NCI-H345 treated with DMSO at 0.1 percent for 48 hours (cell line): ENCODE data around the gene OR11A1.

Experiments used
- DNase-seq: peaks from one replicate; lab custom pipeline; 2025; ENCODE audit not compliant: unreplicated experiment; lab: John Stamatoyannopoulos, UW

OR11A1 gene, protein sequence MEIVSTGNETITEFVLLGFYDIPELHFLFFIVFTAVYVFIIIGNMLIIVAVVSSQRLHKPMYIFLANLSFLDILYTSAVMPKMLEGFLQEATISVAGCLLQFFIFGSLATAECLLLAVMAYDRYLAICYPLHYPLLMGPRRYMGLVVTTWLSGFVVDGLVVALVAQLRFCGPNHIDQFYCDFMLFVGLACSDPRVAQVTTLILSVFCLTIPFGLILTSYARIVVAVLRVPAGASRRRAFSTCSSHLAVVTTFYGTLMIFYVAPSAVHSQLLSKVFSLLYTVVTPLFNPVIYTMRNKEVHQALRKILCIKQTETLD

GRCh38 chr6:29456971-29457370 is at the start of gene OR11A1, which contains the start of gene OR2H1:
TSS of gene OR11A1 (minus strand) at chr6:29457071. CDS start at chr6:29427641, 29,430 bp downstream.
TSS of gene OR2H1 (plus strand) at chr6:29457155. CDS start at chr6:29461770, 4,615 bp downstream.
- DNase-seq: no peak

GRCh38 chr6:29506446-29507067 is 49.7 kb upstream of the OR11A1 start:
- no peak for DNase-seq

GRCh38 chr6:29505808-29506207 is 48.9 kb upstream of the OR11A1 start:
- DNase-seq: no peak

GRCh38 chr6:29504961-29505360 is 48.1 kb upstream of the OR11A1 start:
- DNase-seq: no peak

DNA sequence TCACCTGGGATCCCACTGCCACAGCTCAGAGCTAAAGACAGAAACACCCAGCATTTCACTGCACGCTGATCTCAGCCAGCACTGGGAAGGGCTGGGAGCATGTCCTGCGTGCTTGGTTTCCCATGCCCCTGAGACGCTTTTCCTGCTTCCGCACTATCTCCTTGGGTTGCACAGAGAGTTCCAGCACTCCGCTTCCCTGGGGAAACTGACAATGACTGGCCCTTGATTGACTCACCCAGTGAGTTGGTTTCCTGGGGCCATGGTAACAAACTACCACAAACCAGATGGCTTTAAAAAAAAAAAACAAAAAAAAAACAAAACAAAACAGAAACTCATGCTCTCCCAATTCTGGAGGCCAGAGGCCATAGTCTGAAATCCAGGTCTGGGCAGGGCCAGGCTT is 45.7 kb upstream of the OR11A1 start:
- no peak for DNase-seq

GRCh38 chr6:29502181-29502580 is 45.3 kb upstream of the OR11A1 start:
- DNase-seq: no peak

- DNase-seq: no peak
Observed at GRCh38 chr6:29501106-29501505, 44.2 kb upstream of the OR11A1 start.

GRCh38 chr6:29500594-29500993 is 43.7 kb upstream of the OR11A1 start:
- no peak for DNase-seq

DNA sequence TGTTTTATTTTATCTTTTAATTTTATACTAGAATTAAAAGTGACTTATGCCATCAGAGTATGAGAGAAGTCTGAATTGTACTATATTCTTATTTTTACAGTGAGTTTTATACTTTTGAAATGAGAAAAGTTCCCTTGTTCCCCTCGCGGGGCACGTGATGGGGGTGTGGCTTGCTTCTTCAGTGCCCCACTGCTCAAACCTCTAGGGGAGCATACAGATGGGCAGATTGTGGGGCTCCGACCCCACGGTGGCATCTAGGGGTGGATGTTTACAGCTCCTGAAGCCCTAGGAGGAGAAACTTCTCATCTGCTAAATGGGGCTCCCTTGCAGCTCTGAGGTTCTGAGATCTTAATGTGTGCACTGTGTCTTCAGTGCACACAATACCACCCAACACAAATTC is 42.8 kb upstream of the OR11A1 start:
- no peak for DNase-seq

- DNase-seq: no peak
Observed at GRCh38 chr6:29496961-29497360, 40.1 kb upstream of the OR11A1 start.

GRCh38 chr6:29495571-29495970 is 38.7 kb upstream of the OR11A1 start:
- no peak for DNase-seq

DNA sequence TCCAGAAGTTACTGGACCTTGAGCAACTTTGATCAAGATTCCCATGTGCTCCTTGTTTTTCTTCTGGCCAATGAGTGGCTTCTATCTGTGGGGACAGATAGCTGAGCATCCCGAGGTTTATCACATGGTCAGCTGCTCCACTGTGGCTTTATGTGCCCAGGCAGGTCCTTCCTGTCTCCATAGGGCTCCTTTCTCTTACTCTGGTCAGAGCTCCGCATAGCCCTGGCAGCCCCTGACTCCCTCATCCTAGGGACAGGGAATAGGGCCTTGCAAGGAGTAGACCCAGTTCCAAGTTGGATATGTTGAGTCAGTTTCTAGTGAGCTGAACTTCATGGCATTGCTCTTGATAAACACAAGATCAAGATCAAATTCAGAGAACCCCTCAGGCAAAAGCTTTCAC is 37.3 kb upstream of the OR11A1 start:
- no peak for DNase-seq

- DNase-seq: no peak
Observed at GRCh38 chr6:29493261-29493660, 36.4 kb upstream of the OR11A1 start.

GRCh38 chr6:29491574-29491973 is 34.7 kb upstream of the OR11A1 start:
- DNase-seq: no peak

DNA sequence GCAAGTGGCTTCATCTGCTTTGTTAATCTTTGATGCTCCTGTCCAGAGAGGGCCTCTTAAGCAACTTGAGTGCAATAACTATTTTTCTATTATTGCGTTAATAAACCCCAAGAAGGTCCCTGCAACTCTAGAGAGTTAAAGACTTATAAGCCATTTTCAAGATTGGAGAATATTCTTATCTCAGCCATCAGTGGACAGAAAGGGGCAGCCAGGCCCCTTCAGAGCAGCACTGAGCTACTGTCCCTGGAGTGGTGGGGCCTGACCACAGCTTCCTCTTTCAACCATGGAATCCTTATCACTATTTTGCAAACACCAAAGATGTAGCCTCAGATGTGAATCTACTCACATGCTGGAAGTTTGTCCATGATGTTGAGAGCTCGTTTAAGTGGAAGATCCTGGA is 33.7 kb upstream of the OR11A1 start:
- no peak for DNase-seq

- DNase-seq: no peak
Observed at GRCh38 chr6:29490055-29490454, 33.2 kb upstream of the OR11A1 start.

GRCh38 chr6:29489286-29489685 is 32.4 kb upstream of the OR11A1 start:
- no peak for DNase-seq

DNA sequence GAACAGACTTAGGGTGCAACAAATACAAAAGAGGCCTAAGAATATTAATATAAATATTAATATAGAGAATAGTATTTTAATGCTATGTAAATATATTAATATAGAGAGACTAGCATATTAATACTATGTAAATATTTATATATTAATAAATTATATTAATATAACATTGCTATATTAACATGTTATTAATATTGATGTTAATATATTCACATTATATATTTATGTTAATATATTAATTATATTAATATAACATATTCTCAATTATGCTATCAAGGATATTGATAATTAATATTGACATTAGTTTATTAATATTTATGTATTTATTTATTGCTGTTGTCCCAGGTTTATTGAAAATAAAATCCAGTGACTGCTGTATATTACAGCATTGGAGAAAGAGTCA is 32.0 kb upstream of the OR11A1 start:
- DNase-seq: no peak

GRCh38 chr6:29487660-29488059 is 30.8 kb upstream of the OR11A1 start, which contains the start of gene MAS1L:
TSS of gene MAS1L (minus strand) at chr6:29487956. CDS start at chr6:29487902, 54 bp downstream.
- no peak for DNase-seq

DNA sequence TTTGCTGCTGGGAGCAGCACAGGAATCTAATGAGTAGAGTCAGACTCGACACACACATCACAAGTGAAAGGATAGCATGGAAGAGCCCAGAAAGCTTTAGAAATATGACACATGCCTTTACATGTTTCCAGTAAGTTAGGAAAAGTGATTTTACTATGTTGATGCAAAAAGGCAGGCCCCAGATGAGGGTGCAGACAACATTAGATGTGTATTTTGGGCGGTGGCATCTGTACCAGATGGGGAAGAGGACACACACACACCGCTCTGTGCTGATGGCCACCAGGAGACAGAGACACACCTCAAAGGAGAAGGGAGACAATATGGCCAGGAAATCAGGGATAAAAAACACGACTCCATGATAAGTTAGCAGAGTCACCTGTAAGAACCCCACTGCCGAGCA is 30.3 kb upstream of the OR11A1 start:
- no peak for DNase-seq

DNA sequence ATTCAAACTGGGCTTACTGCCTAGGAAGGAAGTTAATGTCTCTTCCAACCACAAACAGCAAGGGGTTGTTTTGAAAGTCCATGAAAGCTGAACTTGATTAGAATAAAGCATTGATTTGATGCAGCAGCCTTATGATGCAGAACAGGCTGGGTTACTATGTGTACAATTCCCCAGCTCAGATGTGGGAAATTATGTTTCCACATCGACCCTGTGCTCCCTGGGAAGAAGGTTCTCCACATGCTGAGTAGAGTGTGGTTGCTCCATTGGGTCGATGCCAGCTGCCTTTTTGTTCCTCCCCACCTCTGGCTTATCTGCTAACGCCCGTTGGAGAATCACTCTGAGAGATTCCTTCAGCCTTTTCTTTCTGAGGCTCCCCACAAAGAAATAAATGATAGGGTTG is 29.7 kb upstream of the OR11A1 start:
- no peak for DNase-seq

- DNase-seq: no peak
Observed at GRCh38 chr6:29483735-29484134, 26.9 kb upstream of the OR11A1 start.

DNA sequence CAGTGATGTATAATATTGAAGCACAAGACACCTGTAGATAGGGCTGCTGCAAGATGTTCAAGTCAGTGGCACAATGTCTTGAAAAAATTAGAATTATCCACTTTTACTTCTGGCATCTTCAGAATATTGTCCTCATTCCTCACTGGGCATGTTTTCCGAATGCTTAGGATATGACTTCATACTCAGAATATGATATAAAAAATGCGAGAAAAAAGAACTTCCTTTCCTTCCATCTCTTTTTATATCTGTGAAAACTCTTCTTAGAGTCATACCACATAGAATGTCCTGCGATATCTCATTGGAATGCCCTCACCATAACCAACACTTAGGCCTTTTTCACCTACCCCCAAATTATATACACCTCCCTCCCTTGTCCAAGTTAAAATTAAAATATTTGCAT is 26.3 kb upstream of the OR11A1 start:
- DNase-seq: no peak
